T-helper 2 cell treated with Interferon-gamma antibody and Interleukin-4, amounts not matched to agents 5 μg/mL and 100 μg/mL, for 36 hours (primary cell): ENCODE results near the gene CDHR1.
"Not testable (repeated sequence)": the region's sequence is repeated elsewhere in the genome, so short reads cannot be mapped to it uniquely, and the experiment has no call there.

Source experiments
- DNase-seq: peaks from one replicate; pipeline ENCODE4 v3.0.0; 2021; ENCODE audit warnings: low spot score
- H3K27ac Mint-ChIP-seq: one replicate; pipeline ENCODE4 v1.8.0; 2021; ENCODE audit warnings: mild to moderate bottlenecking, mixed read lengths
- H3K27me3 Mint-ChIP-seq: one replicate; pipeline ENCODE4 v1.8.0; 2021; ENCODE audit warnings: low read depth, mixed read lengths
- H3K36me3 Mint-ChIP-seq: one replicate; pipeline ENCODE4 v1.8.0; 2021; ENCODE audit warnings: low read depth, mixed read lengths
- H3K4me1 Mint-ChIP-seq: one replicate; pipeline ENCODE4 v1.8.0; 2021; ENCODE audit warnings: low read depth, mixed read lengths
- H3K4me3 Mint-ChIP-seq: one replicate; pipeline ENCODE4 v1.8.0; 2022; ENCODE audit warnings: mild to moderate bottlenecking, moderate library complexity, mixed read lengths
- H3K9me3 Mint-ChIP-seq: one replicate; pipeline ENCODE4 v1.8.0; 2021; ENCODE audit warnings: mixed read lengths

The CDHR1 gene

GRCh38 chr10:84166620-84167288, 27.6 kb upstream of the CDHR1 start:
- no peak overlapping the region for H3K4me3 Mint-ChIP-seq
- no peaks in the 10 kb centered on the region for H3K9me3 Mint-ChIP-seq
- DNase-seq: no peak
- H3K27me3 Mint-ChIP-seq: peaks cover 11% of the 10 kb centered on the region
- H3K27ac Mint-ChIP-seq: no peak overlapping the region
- no peaks in the 10 kb centered on the region for H3K4me1 Mint-ChIP-seq
- no peaks in the 10 kb centered on the region for H3K36me3 Mint-ChIP-seq

DNA sequence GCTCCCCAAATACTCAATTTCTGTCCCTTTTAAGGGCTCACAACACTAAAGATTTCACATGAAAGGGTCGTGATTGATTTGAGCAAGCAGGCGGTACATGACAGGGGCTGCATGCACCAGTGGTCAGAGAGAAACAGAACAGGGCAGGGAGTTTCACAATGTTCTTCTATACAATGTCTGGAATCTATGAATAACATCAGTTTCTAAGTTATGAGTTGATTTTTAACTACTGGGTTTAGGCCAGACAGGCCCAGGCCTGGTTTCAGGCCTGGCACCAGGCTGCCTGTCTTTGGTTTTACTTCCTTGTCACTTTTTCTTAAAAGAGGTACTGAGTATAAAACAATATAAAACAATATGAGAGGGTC, 27.1 kb upstream of the CDHR1 start:
- H3K27me3 Mint-ChIP-seq: peaks cover 11% of the 10 kb centered on the region
- not testable (repeated sequence) for H3K36me3 Mint-ChIP-seq, H3K4me1 Mint-ChIP-seq, DNase-seq, H3K4me3 Mint-ChIP-seq, H3K9me3 Mint-ChIP-seq, H3K27ac Mint-ChIP-seq

DNA sequence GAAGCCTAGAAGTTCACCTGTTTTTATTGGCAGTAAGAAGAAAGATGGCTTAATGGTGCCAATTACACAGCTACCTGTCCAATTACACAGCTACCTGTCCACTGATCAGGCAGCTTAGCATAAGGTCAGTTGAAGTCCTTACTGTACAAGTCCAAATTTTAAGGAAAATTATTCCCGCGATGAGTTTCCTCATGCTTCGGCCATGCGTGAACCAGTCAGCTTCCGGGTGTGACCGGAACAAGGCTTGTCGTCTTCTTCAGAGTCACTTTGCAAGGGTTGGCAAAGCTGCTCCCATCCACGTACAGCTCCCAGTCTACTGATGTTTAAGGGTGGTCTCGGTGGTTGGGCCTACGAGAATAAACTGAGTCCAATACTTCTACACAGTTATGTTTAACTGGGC, 26.0 kb upstream of the CDHR1 start:
- H3K4me1 Mint-ChIP-seq, H3K36me3 Mint-ChIP-seq, H3K4me3 Mint-ChIP-seq, H3K27me3 Mint-ChIP-seq, H3K27ac Mint-ChIP-seq, DNase-seq, H3K9me3 Mint-ChIP-seq: not testable (repeated sequence)

DNA sequence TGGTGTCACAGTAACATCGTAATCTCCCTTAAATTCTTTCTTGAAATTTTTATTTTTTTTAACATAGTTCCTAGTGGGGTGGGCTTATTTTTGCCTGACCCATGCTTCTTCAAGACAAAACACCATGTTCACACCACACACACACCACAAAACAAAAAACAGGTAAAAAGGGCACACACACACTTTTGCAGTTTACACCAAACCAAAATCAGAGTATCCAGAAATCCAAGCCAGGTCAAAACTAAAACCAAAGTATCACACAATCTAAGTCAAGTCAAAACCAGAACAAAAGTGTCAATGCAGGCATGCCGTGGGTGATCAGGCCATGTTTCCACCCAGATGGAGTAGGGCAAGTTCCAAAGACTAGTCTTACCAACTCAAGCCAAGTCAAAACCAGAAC, 23.1 kb upstream of the CDHR1 start:
- H3K4me3 Mint-ChIP-seq, H3K9me3 Mint-ChIP-seq, H3K27ac Mint-ChIP-seq, H3K4me1 Mint-ChIP-seq, H3K36me3 Mint-ChIP-seq, DNase-seq, H3K27me3 Mint-ChIP-seq: not testable (repeated sequence)

GRCh38 chr10:84171700-84172466, 22.5 kb upstream of the CDHR1 start:
- H3K27me3 Mint-ChIP-seq, H3K4me3 Mint-ChIP-seq, H3K27ac Mint-ChIP-seq, H3K36me3 Mint-ChIP-seq, H3K4me1 Mint-ChIP-seq, H3K9me3 Mint-ChIP-seq, DNase-seq: not testable (repeated sequence)

GRCh38 chr10:84172467-84173356, 21.6 kb upstream of the CDHR1 start:
- no peak for DNase-seq
- Mint-ChIP-seq H3K36me3 (no peaks in the 10 kb centered on the region), H3K27ac (no peak overlapping the region), H3K4me3 (no peak overlapping the region), H3K27me3 (no peaks in the 10 kb centered on the region), H3K9me3 (no peaks in the 10 kb centered on the region), H3K4me1 (peaks cover 2% of the 10 kb centered on the region)

DNA sequence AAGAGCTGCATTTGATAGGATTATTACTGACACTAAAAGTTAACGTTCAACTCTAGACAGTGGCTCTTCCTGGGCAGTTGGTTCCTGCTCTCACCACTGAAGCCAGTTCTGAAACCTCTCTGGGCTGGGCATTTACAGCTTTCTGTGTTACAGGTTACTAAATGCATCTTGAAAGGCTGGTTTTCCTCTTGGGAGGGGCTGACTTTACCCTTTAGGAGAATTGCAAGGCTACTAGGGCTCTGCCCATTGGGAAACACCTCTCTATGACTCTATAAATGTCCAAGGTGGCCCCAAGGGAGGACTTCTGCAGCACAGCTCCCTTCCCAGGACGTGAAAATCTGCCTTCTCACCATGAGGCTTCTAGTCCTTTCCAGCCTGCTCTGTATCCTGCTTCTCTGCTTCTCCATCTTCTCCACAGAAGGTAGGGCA, 20.8 kb upstream of the CDHR1 start, which contains the start of gene GPR15LG:
Gene GPR15LG (plus strand): TSS at position 301 of the 429 bp plus-strand sequence. CDS start 51 bp downstream, at position 352.
- Mint-ChIP-seq H3K4me3 (no peak within 1 kb of the TSS), H3K27me3 (no peaks in the 10 kb centered on the region), H3K27ac (no peak within 1 kb of the TSS), H3K4me1 (peaks cover 2% of the 10 kb centered on the region), H3K36me3 (no peaks in the 10 kb centered on the region), H3K9me3 (no peaks in the 10 kb centered on the region)
- DNase-seq: no peak

DNA sequence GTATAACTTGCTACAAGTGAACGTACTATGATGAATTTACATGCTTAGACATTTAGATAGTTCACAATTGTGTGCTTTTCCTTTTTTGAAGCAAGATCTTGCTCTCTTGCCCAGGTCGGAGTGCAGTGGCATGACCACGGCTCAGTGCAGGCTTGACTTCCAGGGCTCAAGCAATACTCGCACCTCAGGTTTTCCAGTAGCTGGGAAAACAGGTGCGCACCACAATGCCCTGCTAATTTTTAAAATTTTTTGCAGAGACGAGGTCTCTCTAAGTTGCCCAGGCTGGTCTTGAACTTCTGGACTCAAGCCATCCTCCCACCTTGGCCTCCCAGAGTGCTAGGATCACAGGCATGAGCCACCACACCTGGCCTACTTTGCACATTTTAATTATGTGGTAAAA, 18.9 kb upstream of the CDHR1 start:
- H3K4me3 Mint-ChIP-seq: no peak overlapping the region
- no peaks in the 10 kb centered on the region for H3K36me3 Mint-ChIP-seq
- no peaks in the 10 kb centered on the region for H3K27me3 Mint-ChIP-seq
- H3K4me1 Mint-ChIP-seq: peaks cover 2% of the 10 kb centered on the region
- no peak overlapping the region for H3K27ac Mint-ChIP-seq
- DNase-seq: no peak
- no peaks in the 10 kb centered on the region for H3K9me3 Mint-ChIP-seq

DNA sequence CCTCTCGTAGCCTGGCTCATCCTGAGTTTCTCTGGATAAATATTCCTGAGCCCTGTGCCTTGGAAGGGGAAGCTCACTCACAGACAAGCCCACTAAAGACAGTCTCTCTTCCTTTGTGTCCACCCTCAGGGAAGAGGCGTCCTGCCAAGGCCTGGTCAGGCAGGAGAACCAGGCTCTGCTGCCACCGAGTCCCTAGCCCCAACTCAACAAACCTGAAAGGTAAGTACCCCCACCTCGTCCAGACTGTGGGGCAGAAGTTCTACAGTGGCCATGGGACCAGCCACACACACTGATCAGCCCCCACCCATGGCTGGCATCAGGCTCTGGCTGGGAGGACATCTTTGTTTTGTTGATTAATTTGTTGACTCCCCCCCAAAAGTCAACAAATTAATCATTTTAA, 18.0 kb upstream of the CDHR1 start:
- H3K4me1 Mint-ChIP-seq: peaks cover 2% of the 10 kb centered on the region
- H3K27me3 Mint-ChIP-seq: no peaks in the 10 kb centered on the region
- DNase-seq: no peak
- H3K4me3 Mint-ChIP-seq: no peak overlapping the region
- H3K9me3 Mint-ChIP-seq: no peaks in the 10 kb centered on the region
- peak overlapping the region; percentile 65 for H3K27ac Mint-ChIP-seq
- H3K36me3 Mint-ChIP-seq: no peaks in the 10 kb centered on the region

GRCh38 chr10:84176836-84177474, 17.4 kb upstream of the CDHR1 start:
- H3K27ac Mint-ChIP-seq: peak overlapping the region; percentile 65
- no peak for DNase-seq
- H3K36me3 Mint-ChIP-seq: no peaks in the 10 kb centered on the region
- no peaks in the 10 kb centered on the region for H3K9me3 Mint-ChIP-seq
- peaks cover 2% of the 10 kb centered on the region for H3K4me1 Mint-ChIP-seq
- H3K27me3 Mint-ChIP-seq: no peaks in the 10 kb centered on the region
- no peak overlapping the region for H3K4me3 Mint-ChIP-seq

DNA sequence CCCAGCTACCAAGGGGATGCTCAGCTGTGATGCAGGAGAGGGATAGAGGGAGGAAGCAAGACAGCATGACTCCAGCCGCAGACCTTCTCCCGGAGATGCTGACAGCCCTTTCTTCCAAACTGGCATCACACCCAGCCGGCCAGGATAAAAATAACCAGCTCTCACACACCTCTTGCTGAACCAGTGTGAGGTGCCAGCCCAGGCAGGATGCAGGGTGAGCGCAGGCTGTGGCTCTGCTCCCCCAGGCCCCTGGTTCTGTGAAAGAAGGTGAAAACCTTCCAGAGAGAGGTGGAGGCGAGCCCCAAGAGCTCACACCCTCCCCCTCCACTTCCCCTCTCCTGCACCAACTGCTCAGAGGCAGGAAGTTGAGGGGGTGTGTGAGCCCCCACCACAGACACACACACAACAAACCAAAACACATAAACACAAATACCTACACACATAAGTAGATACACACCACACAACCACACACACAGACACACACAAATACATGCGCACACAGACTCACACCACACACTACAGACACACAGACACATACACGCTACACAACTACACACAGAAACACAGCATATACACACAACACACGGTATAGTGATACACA, 16.7 kb upstream of the CDHR1 start:
- H3K27ac Mint-ChIP-seq: no peak overlapping the region
- H3K36me3 Mint-ChIP-seq: no peaks in the 10 kb centered on the region
- H3K9me3 Mint-ChIP-seq: no peaks in the 10 kb centered on the region
- DNase-seq: no peak
- H3K27me3 Mint-ChIP-seq: no peaks in the 10 kb centered on the region
- H3K4me1 Mint-ChIP-seq: peaks cover 2% of the 10 kb centered on the region
- H3K4me3 Mint-ChIP-seq: no peak overlapping the region

DNA sequence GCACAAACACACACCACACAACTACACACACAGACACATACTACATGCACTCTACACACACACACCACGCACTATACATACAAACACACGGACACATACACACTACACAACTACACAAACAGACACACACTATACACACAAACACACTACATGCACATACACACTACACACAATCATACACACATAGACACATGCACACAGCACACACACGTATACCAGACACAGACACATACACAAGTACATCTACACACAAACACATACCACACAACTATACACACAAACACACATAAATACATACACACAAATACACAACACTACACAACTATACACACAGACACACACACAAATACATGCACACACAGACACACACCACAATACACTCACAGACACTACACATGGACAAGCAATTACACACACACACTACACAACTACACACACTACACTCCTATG, 16.2 kb upstream of the CDHR1 start:
- Mint-ChIP-seq H3K9me3 (no peaks in the 10 kb centered on the region), H3K27ac (no peak overlapping the region), H3K36me3 (no peaks in the 10 kb centered on the region), H3K27me3 (no peaks in the 10 kb centered on the region), H3K4me3 (no peak overlapping the region), H3K4me1 (peaks cover 2% of the 10 kb centered on the region)
- DNase-seq: no peak

DNA sequence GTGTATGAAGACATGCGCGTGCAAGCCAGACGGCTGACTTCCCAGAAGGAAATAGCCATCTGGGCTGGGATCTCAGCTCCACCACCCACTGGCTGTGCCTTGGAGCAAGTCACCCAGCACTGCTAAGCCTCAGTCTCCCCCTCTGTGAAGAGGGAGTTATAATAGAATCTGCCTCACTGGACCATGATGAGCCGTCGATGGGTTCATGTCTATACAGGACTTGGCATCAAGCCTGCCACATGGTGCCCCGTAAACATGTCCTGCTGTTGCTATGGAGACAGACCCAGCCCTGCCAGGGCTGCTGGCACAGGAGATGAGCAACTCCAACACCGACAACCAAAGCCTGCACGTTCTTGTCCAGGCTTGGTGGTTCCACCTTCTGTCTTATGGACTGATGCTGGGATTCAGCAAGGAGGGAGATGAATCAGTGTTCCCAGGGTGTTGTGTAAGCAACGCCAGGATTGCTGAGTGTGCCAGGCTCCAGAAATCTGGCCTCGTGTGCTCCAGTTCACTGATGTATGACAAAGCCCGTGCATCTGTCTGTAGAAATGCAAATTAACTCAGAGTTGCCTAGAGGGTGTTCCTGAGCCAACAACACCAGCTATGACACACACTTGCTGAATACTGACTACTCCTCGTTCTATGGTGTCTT, 15.2 kb upstream of the CDHR1 start:
- no peak overlapping the region for H3K27ac Mint-ChIP-seq
- no peaks in the 10 kb centered on the region for H3K9me3 Mint-ChIP-seq
- peaks cover 2% of the 10 kb centered on the region for H3K4me1 Mint-ChIP-seq
- no peaks in the 10 kb centered on the region for H3K36me3 Mint-ChIP-seq
- no peak overlapping the region for H3K4me3 Mint-ChIP-seq
- DNase-seq: no peak
- no peaks in the 10 kb centered on the region for H3K27me3 Mint-ChIP-seq
